Stomach (tissue), 4 donors: ENCODE results near the gene MLXIPL.

Experiments used
- EP300 ChIP-seq: sonication (generic); formaldehyde crosslinking; IDR thresholded peaks from one replicate; pipeline ENCODE4 v1.6.1; 2017; ENCODE audit warnings: antibody characterized with exemption
- POLR2A ChIP-seq, 4 donors: fragments of 450-650 bp; IDR thresholded peaks; one replicate each; pipeline ENCODE4 v1.6.1; 2016; ENCODE audit warnings: antibody characterized with exemption in 4 of 4, control low read depth in 2 of 4, mild to moderate bottlenecking in 1 of 4, moderate library complexity in 1 of 4
- TF ChIP-seq, protein P1 (sequence below), 7 experiments: fragments of 450-650 bp in 4 of 7; fragments of 200-600 bp in 3 of 7; sonication (generic) in 3 of 7; IDR thresholded peaks; one replicate each; pipeline ENCODE4 v1.5.1; 2016 to 2019; ENCODE audit warnings: antibody characterized with exemption in 7 of 7, control low read depth in 2 of 7, mild to moderate bottlenecking in 1 of 7

- TF ChIP-seq, protein P1, sequence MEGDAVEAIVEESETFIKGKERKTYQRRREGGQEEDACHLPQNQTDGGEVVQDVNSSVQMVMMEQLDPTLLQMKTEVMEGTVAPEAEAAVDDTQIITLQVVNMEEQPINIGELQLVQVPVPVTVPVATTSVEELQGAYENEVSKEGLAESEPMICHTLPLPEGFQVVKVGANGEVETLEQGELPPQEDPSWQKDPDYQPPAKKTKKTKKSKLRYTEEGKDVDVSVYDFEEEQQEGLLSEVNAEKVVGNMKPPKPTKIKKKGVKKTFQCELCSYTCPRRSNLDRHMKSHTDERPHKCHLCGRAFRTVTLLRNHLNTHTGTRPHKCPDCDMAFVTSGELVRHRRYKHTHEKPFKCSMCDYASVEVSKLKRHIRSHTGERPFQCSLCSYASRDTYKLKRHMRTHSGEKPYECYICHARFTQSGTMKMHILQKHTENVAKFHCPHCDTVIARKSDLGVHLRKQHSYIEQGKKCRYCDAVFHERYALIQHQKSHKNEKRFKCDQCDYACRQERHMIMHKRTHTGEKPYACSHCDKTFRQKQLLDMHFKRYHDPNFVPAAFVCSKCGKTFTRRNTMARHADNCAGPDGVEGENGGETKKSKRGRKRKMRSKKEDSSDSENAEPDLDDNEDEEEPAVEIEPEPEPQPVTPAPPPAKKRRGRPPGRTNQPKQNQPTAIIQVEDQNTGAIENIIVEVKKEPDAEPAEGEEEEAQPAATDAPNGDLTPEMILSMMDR (IDR thresholded peaks at IDR 0.05) = no peak
- TF ChIP-seq EP300 = no peak
- no peak for TF ChIP-seq POLR2A (IDR thresholded peaks at IDR 0.05)
These were observed 18.5 kb upstream of the MLXIPL start for GRCh38 chr7:73642834-73643233.
